Activated T-cell treated with anti-CD3 and anti-CD28 coated beads, Interleukin-2, amount 50 U/mL, for 72 hours (primary cell): ENCODE measurements around the gene DEFB110. TPM values are rescaled to one million over a fixed set of nuclear protein-coding genes. Genes with fewer than 3 reads are reported as not detected.

Source experiments
- ATAC-seq, 2 donors: fragments of 150-1000 bp; cut with Tn5 transposase; replicated peaks in 1 of 2; 2 replicates each; pipeline ENCODE4 v1.10.0; 2021; ENCODE audit warnings: moderate library complexity in 2 of 2, mild to moderate bottlenecking in 1 of 2
- DNase-seq, 2 donors: peaks; one replicate each; pipeline ENCODE4 v3.0.0; 2021 to 2022; ENCODE audit warnings: mixed read lengths in 1 of 2
- H3K27ac Mint-ChIP-seq: one replicate; pipeline ENCODE4 v1.8.0; 2022; ENCODE audit warnings: mild to moderate bottlenecking, moderate library complexity, mixed read lengths
- H3K27me3 Mint-ChIP-seq: one replicate; pipeline ENCODE4 v1.8.0; 2022; ENCODE audit warnings: low read depth, mixed read lengths
- H3K36me3 Mint-ChIP-seq, 2 donors: one replicate each; pipeline ENCODE4 v1.8.0; 2022; ENCODE audit warnings: mixed read lengths in 2 of 2, mild to moderate bottlenecking in 1 of 2; ENCODE audit not compliant: insufficient read depth in 2 of 2
- H3K4me1 Mint-ChIP-seq: one replicate; pipeline ENCODE4 v1.8.0; 2022; ENCODE audit warnings: low read depth, mixed read lengths
- H3K4me3 Mint-ChIP-seq, 2 donors: one replicate each; pipeline ENCODE4 v1.8.0; 2022; ENCODE audit warnings: mild to moderate bottlenecking in 2 of 2, mixed read lengths in 2 of 2, moderate library complexity in 2 of 2
- H3K9me3 Mint-ChIP-seq, 2 donors: one replicate each; pipeline ENCODE4 v1.8.0; 2022; ENCODE audit warnings: mixed read lengths in 2 of 2
- total RNA-seq, 2 donors: library from RNA; stranded (reverse); gene quantifications; one replicate each; pipeline ENCODE4 v1.2.3, GENCODE V29; 2022

The DEFB110 gene
- not detected for total RNA-seq

GRCh38 chr6:50021894-50022293 is at the start of gene DEFB110:
TSS of gene DEFB110 (minus strand) at chr6:50021994. CDS start at chr6:50021935, 59 bp downstream.
- Mint-ChIP-seq H3K36me3 (no peaks in the 10 kb centered on the region), H3K27me3 (no peaks in the 10 kb centered on the region), H3K9me3 (peaks cover 3 to 12% of the 10 kb centered on the region in 2 donors), H3K4me3 (no peak within 1 kb of the TSS), H3K27ac (no peak within 1 kb of the TSS), H3K4me1 (no peaks in the 10 kb centered on the region)
- ATAC-seq = no peak
- DNase-seq = no peak

GRCh38 chr6:50070101-50070500 is 48.3 kb upstream of the DEFB110 start:
- H3K4me1 Mint-ChIP-seq = no peaks in the 10 kb centered on the region
- no peak overlapping the region for H3K4me3 Mint-ChIP-seq
- no peaks in the 10 kb centered on the region for H3K36me3 Mint-ChIP-seq
- H3K27me3 Mint-ChIP-seq = no peaks in the 10 kb centered on the region
- peaks cover 2 to 8% of the 10 kb centered on the region in 2 donors for H3K9me3 Mint-ChIP-seq
- DNase-seq (no peak), ATAC-seq (no peak)
- H3K27ac Mint-ChIP-seq = no peak overlapping the region

- Mint-ChIP-seq H3K4me3 (no peak overlapping the region), H3K27ac (no peak overlapping the region), H3K36me3 (no peaks in the 10 kb centered on the region), H3K9me3 (peaks cover 2 to 9% of the 10 kb centered on the region in 2 donors), H3K4me1 (no peaks in the 10 kb centered on the region), H3K27me3 (no peaks in the 10 kb centered on the region)
- DNase-seq = no peak
- no peak for ATAC-seq
These were observed 40.3 kb upstream of the DEFB110 start for GRCh38 chr6:50062051-50062450.

- Mint-ChIP-seq H3K36me3 (no peaks in the 10 kb centered on the region), H3K27ac (no peak overlapping the region), H3K27me3 (no peaks in the 10 kb centered on the region), H3K9me3 (peaks cover 0 to 2% of the 10 kb centered on the region in 2 donors), H3K4me1 (no peaks in the 10 kb centered on the region), H3K4me3 (no peak overlapping the region)
- ATAC-seq (no peak), DNase-seq (no peak)
These were observed 34.4 kb upstream of the DEFB110 start for GRCh38 chr6:50056242-50056641.

GRCh38 chr6:50049829-50050228 is 28.0 kb upstream of the DEFB110 start, which contains the start of gene DEFB112:
TSS of gene DEFB112 (minus strand) at chr6:50049929. CDS start at chr6:50049869, 60 bp downstream.
- Mint-ChIP-seq H3K36me3 (no peaks in the 10 kb centered on the region), H3K9me3 (peaks cover 0 to 2% of the 10 kb centered on the region in 2 donors), H3K27me3 (no peaks in the 10 kb centered on the region), H3K27ac (no peak within 1 kb of the TSS), H3K4me1 (no peaks in the 10 kb centered on the region), H3K4me3 (no peak within 1 kb of the TSS)
- no peak for DNase-seq
- ATAC-seq = no peak

GRCh38 chr6:50047026-50047425 is 25.2 kb upstream of the DEFB110 start:
- Mint-ChIP-seq H3K27me3 (no peaks in the 10 kb centered on the region), H3K4me1 (no peaks in the 10 kb centered on the region), H3K36me3 (no peaks in the 10 kb centered on the region), H3K9me3 (peaks cover 0 to 2% of the 10 kb centered on the region in 2 donors), H3K4me3 (no peak overlapping the region), H3K27ac (no peak overlapping the region)
- ATAC-seq (no peak), DNase-seq (no peak)

GRCh38 chr6:50030777-50031562 is 9.2 kb upstream of the DEFB110 start:
- H3K27ac Mint-ChIP-seq = no peak overlapping the region
- H3K36me3 Mint-ChIP-seq = peaks cover 0 to 3% of the 10 kb centered on the region in 2 donors
- no peak for DNase-seq
- H3K4me1 Mint-ChIP-seq = no peaks in the 10 kb centered on the region
- no peak overlapping the region for H3K4me3 Mint-ChIP-seq
- no peak for ATAC-seq
- H3K9me3 Mint-ChIP-seq = peaks cover 9 to 11% of the 10 kb centered on the region in 2 donors
- H3K27me3 Mint-ChIP-seq = no peaks in the 10 kb centered on the region

GRCh38 chr6:50030350-50030749 is 8.6 kb upstream of the DEFB110 start:
- Mint-ChIP-seq H3K36me3 (peaks cover 0 to 3% of the 10 kb centered on the region in 2 donors), H3K4me1 (no peaks in the 10 kb centered on the region), H3K27me3 (no peaks in the 10 kb centered on the region), H3K4me3 (no peak overlapping the region), H3K27ac (no peak overlapping the region), H3K9me3 (peaks cover 9 to 17% of the 10 kb centered on the region in 2 donors)
- ATAC-seq = no peak
- DNase-seq = no peak

GRCh38 chr6:50025258-50025657 is 3.5 kb upstream of the DEFB110 start:
- no peak for ATAC-seq
- Mint-ChIP-seq H3K4me1 (no peaks in the 10 kb centered on the region), H3K27ac (no peak overlapping the region), H3K27me3 (no peaks in the 10 kb centered on the region), H3K9me3 (peaks cover 9 to 12% of the 10 kb centered on the region in 2 donors), H3K4me3 (no peak overlapping the region), H3K36me3 (no peaks in the 10 kb centered on the region)
- no peak for DNase-seq

GRCh38 chr6:50007819-50008218 is 14.0 kb downstream of the DEFB110 start:
- ATAC-seq = no peak
- H3K27me3 Mint-ChIP-seq = no peaks in the 10 kb centered on the region
- DNase-seq = no peak
- no peaks in the 10 kb centered on the region for H3K4me1 Mint-ChIP-seq
- no peak overlapping the region for H3K27ac Mint-ChIP-seq
- H3K36me3 Mint-ChIP-seq = no peaks in the 10 kb centered on the region
- H3K4me3 Mint-ChIP-seq = no peak overlapping the region
- H3K9me3 Mint-ChIP-seq = peaks cover 0 to 3% of the 10 kb centered on the region in 2 donors

GRCh38 chr6:50003139-50003538 is 18.7 kb downstream of the DEFB110 start:
- Mint-ChIP-seq H3K4me1 (no peaks in the 10 kb centered on the region), H3K27ac (no peak overlapping the region), H3K4me3 (no peak overlapping the region), H3K9me3 (peaks cover 0 to 3% of the 10 kb centered on the region in 2 donors), H3K27me3 (no peaks in the 10 kb centered on the region), H3K36me3 (no peaks in the 10 kb centered on the region)
- DNase-seq = no peak
- ATAC-seq = no peak

- no peaks in the 10 kb centered on the region for H3K4me1 Mint-ChIP-seq
- H3K36me3 Mint-ChIP-seq = no peaks in the 10 kb centered on the region
- no peak for DNase-seq
- peaks cover 4% of the 10 kb centered on the region in 2 donors for H3K9me3 Mint-ChIP-seq
- no peak for ATAC-seq
- no peak overlapping the region for H3K27ac Mint-ChIP-seq
- no peaks in the 10 kb centered on the region for H3K27me3 Mint-ChIP-seq
- no peak overlapping the region for H3K4me3 Mint-ChIP-seq
These were observed 26.5 kb downstream of the DEFB110 start for GRCh38 chr6:49995278-49995677.

- H3K27ac Mint-ChIP-seq = no peak overlapping the region
- DNase-seq (no peak), ATAC-seq (no peak)
- H3K4me1 Mint-ChIP-seq = no peaks in the 10 kb centered on the region
- H3K4me3 Mint-ChIP-seq = no peak overlapping the region
- no peaks in the 10 kb centered on the region for H3K27me3 Mint-ChIP-seq
- H3K36me3 Mint-ChIP-seq = no peaks in the 10 kb centered on the region
- H3K9me3 Mint-ChIP-seq = peaks cover 4 to 6% of the 10 kb centered on the region in 2 donors
These were observed 32.9 kb downstream of the DEFB110 start for GRCh38 chr6:49988900-49989299.

- Mint-ChIP-seq H3K36me3 (no peaks in the 10 kb centered on the region), H3K9me3 (peaks cover 4 to 6% of the 10 kb centered on the region in 2 donors), H3K4me1 (no peaks in the 10 kb centered on the region), H3K27ac (no peak overlapping the region), H3K27me3 (no peaks in the 10 kb centered on the region), H3K4me3 (no peak overlapping the region)
- ATAC-seq (no peak), DNase-seq (no peak)
These were observed 34.0 kb downstream of the DEFB110 start for GRCh38 chr6:49987749-49988148.
